A673 (cell line): Measurements from ENCODE around the gene ATF4.

Source experiments
- EZH2 ChIP-seq: fragments of 200-600 bp; sonication (generic); IDR thresholded peaks from 2 replicates; pipeline ENCODE4 v1.6.1; 2017; ENCODE audit warnings: borderline replicate concordance, low read depth, mild to moderate bottlenecking, mixed read lengths, antibody characterized with exemption, low read length; ENCODE audit not compliant: poor library complexity, severe bottlenecking
- TF ChIP-seq, protein P1 (sequence below): fragments of 300-800, 200-600 bp; sonication (generic); conservative IDR thresholded peaks from 2 replicates; pipeline ENCODE4 v1.5.1; 2017; ENCODE audit warnings: low read depth, mild to moderate bottlenecking, antibody characterized with exemption, low read length, moderate library complexity, mixed read lengths

DNA sequence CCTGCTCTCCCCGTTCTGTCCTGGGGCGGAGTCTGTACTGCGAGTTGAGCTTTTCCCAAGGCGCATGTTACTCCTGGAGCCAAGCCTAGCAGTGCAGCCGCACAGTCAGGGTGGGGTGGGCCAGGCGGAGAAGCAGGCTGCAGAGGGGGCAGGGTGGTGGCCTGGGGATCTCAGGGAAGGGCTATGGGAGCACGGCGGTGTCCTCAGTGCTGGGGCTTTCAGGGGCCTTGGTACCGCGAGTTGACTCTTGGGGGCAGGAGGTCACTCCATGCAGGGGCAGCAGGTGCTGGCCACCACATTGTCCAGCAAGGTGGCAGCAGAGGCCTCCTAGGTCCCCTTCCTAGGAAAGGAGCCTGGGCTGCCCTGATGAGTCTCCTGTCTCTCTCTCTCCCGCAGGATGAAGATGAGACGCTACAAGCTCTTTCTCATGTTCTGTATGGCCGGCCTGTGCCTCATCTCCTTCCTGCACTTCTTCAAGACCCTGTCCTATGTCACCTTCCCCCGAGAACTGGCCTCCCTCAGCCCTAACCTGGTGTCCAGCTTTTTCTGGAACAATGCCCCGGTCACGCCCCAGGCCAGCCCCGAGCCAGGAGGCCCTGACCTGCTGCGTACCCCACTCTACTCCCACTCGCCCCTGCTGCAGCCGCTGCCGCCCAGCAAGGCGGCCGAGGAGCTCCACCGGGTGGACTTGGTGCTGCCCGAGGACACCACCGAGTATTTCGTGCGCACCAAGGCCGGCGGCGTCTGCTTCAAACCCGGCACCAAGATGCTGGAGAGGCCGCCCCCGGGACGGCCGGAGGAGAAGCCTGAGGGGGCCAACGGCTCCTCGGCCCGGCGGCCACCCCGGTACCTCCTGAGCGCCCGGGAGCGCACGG is 33.2 kb upstream of the ATF4 start:
- TF ChIP-seq, protein P1, sequence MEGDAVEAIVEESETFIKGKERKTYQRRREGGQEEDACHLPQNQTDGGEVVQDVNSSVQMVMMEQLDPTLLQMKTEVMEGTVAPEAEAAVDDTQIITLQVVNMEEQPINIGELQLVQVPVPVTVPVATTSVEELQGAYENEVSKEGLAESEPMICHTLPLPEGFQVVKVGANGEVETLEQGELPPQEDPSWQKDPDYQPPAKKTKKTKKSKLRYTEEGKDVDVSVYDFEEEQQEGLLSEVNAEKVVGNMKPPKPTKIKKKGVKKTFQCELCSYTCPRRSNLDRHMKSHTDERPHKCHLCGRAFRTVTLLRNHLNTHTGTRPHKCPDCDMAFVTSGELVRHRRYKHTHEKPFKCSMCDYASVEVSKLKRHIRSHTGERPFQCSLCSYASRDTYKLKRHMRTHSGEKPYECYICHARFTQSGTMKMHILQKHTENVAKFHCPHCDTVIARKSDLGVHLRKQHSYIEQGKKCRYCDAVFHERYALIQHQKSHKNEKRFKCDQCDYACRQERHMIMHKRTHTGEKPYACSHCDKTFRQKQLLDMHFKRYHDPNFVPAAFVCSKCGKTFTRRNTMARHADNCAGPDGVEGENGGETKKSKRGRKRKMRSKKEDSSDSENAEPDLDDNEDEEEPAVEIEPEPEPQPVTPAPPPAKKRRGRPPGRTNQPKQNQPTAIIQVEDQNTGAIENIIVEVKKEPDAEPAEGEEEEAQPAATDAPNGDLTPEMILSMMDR = no peak
- TF ChIP-seq EZH2 = no peak
